Panc1 (cell line): ENCODE data around the gene ADGRV1. TPM values are rescaled to one million over a fixed set of nuclear protein-coding genes. Genes with fewer than 3 reads are reported as not detected.

ENCODE experiments used
- ATAC-seq: fragments of 200-7000 bp; cut with Tn5 transposase; 2 replicates; pipeline ENCODE4 v1.9.1; 2020; ENCODE audit warnings: mild to moderate bottlenecking, moderate library complexity
- BruUV-seq: library from RNA; stranded (reverse); fragments of 400-500 nt; replicated peaks from 2 replicates; lab custom pipeline; 2021; lab: Mats Ljungman, UMichigan
- CTCF ChIA-PET: fragments of 300-600 bp; sonication (Branson Sonifier 250); formaldehyde crosslinking; loops from one replicate; lab custom pipeline; 2022; ENCODE audit warnings: antibody characterized with exemption; lab: Charles Lee
- POLR2A ChIA-PET: fragments of 300-600 bp; sonication (Branson Sonifier 250); formaldehyde crosslinking; loops from one replicate; lab custom pipeline; 2022; ENCODE audit warnings: antibody characterized with exemption; lab: Charles Lee
- DNase-seq: peaks from one replicate; pipeline ENCODE4 v3.0.0-alpha.2; 2010; ENCODE audit warnings: low read depth, low spot score
- H3K27ac ChIP-seq: 2 replicates; pipeline ENCODE4 v1.5.1; 2011; ENCODE audit warnings: mild to moderate bottlenecking, low read length, inconsistent platforms
- H3K27me3 ChIP-seq: fragments of 200-500 bp; sonication (Bioruptor generic); 2 replicates; pipeline ENCODE4 v1.6.0; 2014; ENCODE audit warnings: low read length, inconsistent platforms; ENCODE audit not compliant: control insufficient read depth, insufficient read depth
- H3K36me3 ChIP-seq: fragments of 200-500 bp; sonication (Bioruptor generic); 2 replicates; pipeline ENCODE4 v1.5.1; 2014; ENCODE audit warnings: inconsistent platforms, mild to moderate bottlenecking, low read length, moderate library complexity; ENCODE audit not compliant: control insufficient read depth, insufficient read depth
- H3K4me1 ChIP-seq: 2 replicates; pipeline ENCODE4 v1.5.1; 2011; ENCODE audit warnings: inconsistent platforms, mild to moderate bottlenecking, low read length, moderate library complexity; ENCODE audit not compliant: control insufficient read depth, insufficient read depth
- H3K4me3 ChIP-seq, 2 experiments: 2 replicates each; pipeline ENCODE4 v1.5.1; 2011 to 2012; ENCODE audit warnings: low read depth in 2 of 2, low read length in 2 of 2, mild to moderate bottlenecking in 2 of 2, inconsistent platforms in 1 of 2, moderate library complexity in 1 of 2
- H3K9me3 ChIP-seq: fragments of 200-500 bp; sonication (Bioruptor generic); 2 replicates; pipeline ENCODE4 v1.5.1; 2014; ENCODE audit warnings: low read depth, mild to moderate bottlenecking, inconsistent platforms, low read length, moderate library complexity; ENCODE audit not compliant: control insufficient read depth, insufficient read depth
- CTCF ChIP-seq: fragments of 450-650 bp; IDR thresholded peaks from 2 replicates; pipeline ENCODE4 v1.5.1; 2017; ENCODE audit warnings: mild to moderate bottlenecking
- POLR2AphosphoS5 ChIP-seq: IDR thresholded peaks from 2 replicates; pipeline ENCODE4 v1.6.1; 2012; ENCODE audit warnings: mild to moderate bottlenecking, low read depth, low read length, moderate library complexity
- REST ChIP-seq, 2 experiments: IDR thresholded peaks; 2 replicates each; pipeline ENCODE4 v1.6.1; 2011 to 2012; ENCODE audit warnings: low read depth in 2 of 2, control low read depth in 1 of 2, low read length in 1 of 2, mild to moderate bottlenecking in 1 of 2, moderate library complexity in 1 of 2; ENCODE audit not compliant: insufficient read depth in 1 of 2
- SIN3A ChIP-seq: IDR thresholded peaks from 2 replicates; pipeline ENCODE4 v1.6.1; 2012; ENCODE audit warnings: low read depth, mild to moderate bottlenecking, low read length, moderate library complexity, borderline replicate concordance; ENCODE audit not compliant: insufficient read depth
- TCF7L2 ChIP-seq: IDR thresholded peaks from 2 replicates; pipeline ENCODE4 v1.6.1; 2011; ENCODE audit warnings: mild to moderate bottlenecking, low read depth, low read length, inconsistent platforms
- in situ Hi-C: cut with HindIII; loops from 2 replicates; pipeline ENCODE4 v1.10.0; 2016; ENCODE audit warnings: low sequenced_read_pairs, low pct_unique_long_range_greater_than_20kb
- intact Hi-C: fragments of 100-400 bp; cut with micrococcal nuclease; formaldehyde crosslinking; loops from one replicate; pipeline ENCODE4 v1.10.0; 2022; ENCODE audit not compliant: unreplicated experiment
- total RNA-seq: library from RNA; stranded (reverse); gene quantifications from one replicate; pipeline ENCODE4 v1.2.1, GENCODE V29; 2021; ENCODE audit not compliant: unreplicated experiment

Gene ADGRV1
- total RNA-seq, 1 experiment from 2014 or later: 0.49 TPM

GRCh38 chr5:90569084-90569483 lies 10.5 kb downstream of the ADGRV1 start:
- BruUV-seq: no TSS peak

GRCh38 chr5:90570034-90570433 lies 11.4 kb downstream of the ADGRV1 start:
- in situ Hi-C loops (no loop called here), intact Hi-C loops (no loop called here)
- peaks cover 3% of the 10 kb centered on the region; the same call in 1 of the 2 replicates for H3K27me3 ChIP-seq
- ChIA-PET CTCF (no interaction called here), POLR2A (no interaction called here)
- TF ChIP-seq CTCF: no peak
- no peak for TF ChIP-seq POLR2AphosphoS5
- no peak for TF ChIP-seq REST (IDR thresholded peaks at IDR 0.05; ENCODE audit: insufficient read depth in 1 of 2, low read depth in 2 of 2, low read length in 1 of 2)
- TF ChIP-seq TCF7L2: no peak
- no peak for TF ChIP-seq SIN3A
- H3K4me3 ChIP-seq: no peak overlapping the region
- H3K36me3 ChIP-seq: no peaks in the 10 kb centered on the region
- DNase-seq (no peak), ATAC-seq (no peak)
- no peaks in the 10 kb centered on the region for H3K9me3 ChIP-seq
- H3K27ac ChIP-seq: no peak overlapping the region
- H3K4me1 ChIP-seq: no peaks in the 10 kb centered on the region
- no TSS peak for BruUV-seq

More at GRCh38 chr5:90569084-90569483, 10.5 kb downstream of the ADGRV1 start:
- Histone ChIP-seq H3K27ac (no peak overlapping the region), H3K4me3 (no peak overlapping the region), H3K9me3 (no peaks in the 10 kb centered on the region), H3K36me3 (no peaks in the 10 kb centered on the region), H3K27me3 (peaks cover 3% of the 10 kb centered on the region; the same call in 1 of the 2 replicates), H3K4me1 (no peaks in the 10 kb centered on the region)
- ChIA-PET POLR2A (no interaction called here), CTCF (no interaction called here)
- no peak for ATAC-seq
- no peak for DNase-seq
- intact Hi-C loops: loop anchor here (10.0 kb wide), 1 partner anchor 206 kb away; no protein-coding TSS in a partner anchor
- in situ Hi-C loops: no loop called here
- TF ChIP-seq POLR2AphosphoS5 (no peak), CTCF (no peak)
